PC-9 (cell line): ENCODE data around the gene REEP5. TPM values are rescaled to one million over a fixed set of nuclear protein-coding genes. Genes with fewer than 3 reads are reported as not detected.

Source experiments
- BruUV-seq: library from RNA; stranded (reverse); fragments of 400-500 nt; replicated peaks from 2 replicates; lab custom pipeline; 2021; lab: Mats Ljungman, UMichigan
- CTCF ChIA-PET: fragments of 300-600 bp; sonication (Branson Sonifier 250); formaldehyde crosslinking; loops from one replicate; lab custom pipeline; 2022; ENCODE audit warnings: antibody characterized with exemption; lab: Charles Lee
- POLR2A ChIA-PET: fragments of 300-600 bp; sonication (Branson Sonifier 250); formaldehyde crosslinking; loops from one replicate; lab custom pipeline; 2022; ENCODE audit warnings: antibody characterized with exemption; ENCODE audit not compliant: unreplicated experiment; lab: Charles Lee
- DNase-seq, 2 experiments: peaks; one replicate each; pipeline versions ENCODE4 v3.0.0 to v3.0.0-alpha.2; 2015 to 2022; ENCODE audit warnings: mixed read lengths in 1 of 2
- H2AFZ ChIP-seq: fragments of 200-600 bp; sonication (generic); 2 replicates; pipeline ENCODE4 v1.8.1; 2017; ENCODE audit warnings: antibody characterized with exemption
- H3F3A ChIP-seq: fragments of 200-600 bp; sonication (generic); 2 replicates; pipeline ENCODE4 v1.8.1; 2017; ENCODE audit warnings: antibody characterized with exemption, mild to moderate bottlenecking, low read depth; ENCODE audit not compliant: insufficient read depth
- H3K27ac ChIP-seq: fragments of 200-600 bp; sonication (generic); 2 replicates; pipeline ENCODE4 v1.6.1; 2016; ENCODE audit warnings: mixed run types
- H3K27me3 ChIP-seq: fragments of 200-600 bp; sonication (generic); 2 replicates; pipeline ENCODE4 v1.6.1; 2016; ENCODE audit warnings: low read depth, mixed run types; ENCODE audit not compliant: insufficient read depth
- H3K36me3 ChIP-seq: fragments of 200-600 bp; sonication (generic); 2 replicates; pipeline ENCODE4 v1.6.1; 2016; ENCODE audit warnings: low read depth, mixed run types
- H3K4me1 ChIP-seq: fragments of 200-600 bp; sonication (generic); replicated peaks from 2 replicates; pipeline ENCODE4 v1.6.1; 2016; ENCODE audit warnings: mixed run types; ENCODE audit not compliant: insufficient read depth
- H3K4me2 ChIP-seq: fragments of 200-600 bp; sonication (generic); 2 replicates; pipeline ENCODE4 v1.6.1; 2017; ENCODE audit warnings: mixed run types
- H3K4me3 ChIP-seq: fragments of 200-600 bp; sonication (generic); 2 replicates; pipeline ENCODE4 v1.6.1; 2016; ENCODE audit warnings: mixed run types
- H3K79me2 ChIP-seq: fragments of 200-600 bp; sonication (generic); 2 replicates; pipeline ENCODE4 v1.6.1; 2017; ENCODE audit warnings: low read depth, mixed run types
- H3K9me2 ChIP-seq: fragments of 200-600 bp; sonication (generic); 2 replicates; pipeline ENCODE4 v1.8.1; 2017; ENCODE audit warnings: mild to moderate bottlenecking; ENCODE audit not compliant: insufficient read depth
- H3K9me3 ChIP-seq: fragments of 200-600 bp; sonication (generic); 2 replicates; pipeline ENCODE4 v1.8.1; 2016; ENCODE audit warnings: low read depth; ENCODE audit not compliant: insufficient read depth
- H4K20me1 ChIP-seq: fragments of 200-600 bp; sonication (generic); 2 replicates; pipeline ENCODE4 v1.8.1; 2017; ENCODE audit not compliant: insufficient read depth
- EZH2 ChIP-seq: fragments of 200-600 bp; sonication (generic); IDR thresholded peaks from 2 replicates; pipeline ENCODE4 v1.8.0; 2017; ENCODE audit warnings: antibody characterized with exemption, low read depth
- intact Hi-C: fragments of 100-400 bp; cut with micrococcal nuclease; formaldehyde crosslinking; loops from one replicate; pipeline ENCODE4 v1.10.0; 2022; ENCODE audit not compliant: unreplicated experiment
- total RNA-seq: library from RNA; stranded (reverse); gene quantifications from 2 replicates; pipeline ENCODE4 v1.2.3, GENCODE V29; 2021
- TF ChIP-seq, protein P1 (sequence below): fragments of 200-600 bp; sonication (generic); conservative IDR thresholded peaks from 2 replicates; pipeline ENCODE4 v1.6.1; 2017; ENCODE audit warnings: mixed run types, antibody characterized with exemption, mild to moderate bottlenecking, moderate library complexity

REEP5 gene
- total RNA-seq, 1 experiment from 2014 or later, result 45.2 TPM

DNA sequence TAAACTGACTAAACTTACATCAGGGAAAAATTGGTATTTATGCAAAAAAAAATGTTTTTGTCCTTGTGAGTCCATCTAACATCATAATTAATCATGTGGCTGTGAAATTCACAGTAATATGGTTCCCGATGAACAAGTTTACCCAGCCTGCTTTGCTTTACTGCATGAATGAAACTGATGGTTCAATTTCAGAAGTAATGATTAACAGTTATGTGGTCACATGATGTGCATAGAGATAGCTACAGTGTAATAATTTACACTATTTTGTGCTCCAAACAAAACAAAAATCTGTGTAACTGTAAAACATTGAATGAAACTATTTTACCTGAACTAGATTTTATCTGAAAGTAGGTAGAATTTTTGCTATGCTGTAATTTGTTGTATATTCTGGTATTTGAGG, 77.5 kb downstream of the REEP5 start:
- POLR2A ChIA-PET, result no interaction called here
- CTCF ChIA-PET, result no interaction called here
- Histone ChIP-seq H3K79me2 (no peaks in the 10 kb centered on the region), H3K27me3 (no peaks in the 10 kb centered on the region), H4K20me1 (no peaks in the 10 kb centered on the region), H3K9me3 (no peaks in the 10 kb centered on the region), H3K36me3 (no peaks in the 10 kb centered on the region), H3K9me2 (0 out of 2 replicates have a peak, but pooled peaks cover under 1% of the 10 kb centered on the region), H3K4me3 (no peak overlapping the region), H3K4me2 (no peak overlapping the region), H2AFZ (no peak overlapping the region), H3K4me1 (no peaks in the 10 kb centered on the region), H3K27ac (no peak overlapping the region), H3F3A (no peaks in the 10 kb centered on the region)
- no peak for DNase-seq
- no peak for TF ChIP-seq EZH2
- TF ChIP-seq, protein P1, sequence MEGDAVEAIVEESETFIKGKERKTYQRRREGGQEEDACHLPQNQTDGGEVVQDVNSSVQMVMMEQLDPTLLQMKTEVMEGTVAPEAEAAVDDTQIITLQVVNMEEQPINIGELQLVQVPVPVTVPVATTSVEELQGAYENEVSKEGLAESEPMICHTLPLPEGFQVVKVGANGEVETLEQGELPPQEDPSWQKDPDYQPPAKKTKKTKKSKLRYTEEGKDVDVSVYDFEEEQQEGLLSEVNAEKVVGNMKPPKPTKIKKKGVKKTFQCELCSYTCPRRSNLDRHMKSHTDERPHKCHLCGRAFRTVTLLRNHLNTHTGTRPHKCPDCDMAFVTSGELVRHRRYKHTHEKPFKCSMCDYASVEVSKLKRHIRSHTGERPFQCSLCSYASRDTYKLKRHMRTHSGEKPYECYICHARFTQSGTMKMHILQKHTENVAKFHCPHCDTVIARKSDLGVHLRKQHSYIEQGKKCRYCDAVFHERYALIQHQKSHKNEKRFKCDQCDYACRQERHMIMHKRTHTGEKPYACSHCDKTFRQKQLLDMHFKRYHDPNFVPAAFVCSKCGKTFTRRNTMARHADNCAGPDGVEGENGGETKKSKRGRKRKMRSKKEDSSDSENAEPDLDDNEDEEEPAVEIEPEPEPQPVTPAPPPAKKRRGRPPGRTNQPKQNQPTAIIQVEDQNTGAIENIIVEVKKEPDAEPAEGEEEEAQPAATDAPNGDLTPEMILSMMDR, result no peak
- intact Hi-C loops, result loop anchor here (10.0 kb wide), 1 partner anchor 290 kb away; no protein-coding TSS in a partner anchor
- BruUV-seq, result no TSS peak

DNA sequence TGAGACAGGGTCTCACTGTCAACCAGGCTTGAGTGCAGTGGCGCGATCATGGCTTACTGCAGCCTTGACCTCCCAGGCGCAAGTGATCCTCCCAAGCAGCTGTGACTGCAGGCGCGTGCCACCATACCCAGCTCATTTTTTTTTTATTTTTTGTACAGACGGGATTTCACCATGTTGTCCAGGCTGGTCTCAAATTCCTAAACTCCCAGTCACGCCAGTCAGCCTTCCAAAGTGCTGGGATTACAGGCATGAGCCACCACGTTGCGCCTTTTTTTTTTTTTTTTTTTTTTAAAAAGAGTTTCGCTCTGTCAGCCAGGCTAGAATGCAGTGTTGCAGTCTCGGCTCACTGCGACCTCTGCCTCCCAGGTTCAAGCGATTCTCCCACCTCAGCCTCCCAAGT, 88.1 kb downstream of the REEP5 start:
- Histone ChIP-seq H3K9me3 (no peaks in the 10 kb centered on the region), H3K4me1 (no peaks in the 10 kb centered on the region), H3K36me3 (no peaks in the 10 kb centered on the region), H3K4me3 (no peak overlapping the region), H3K27me3 (no peaks in the 10 kb centered on the region), H3K9me2 (no peaks in the 10 kb centered on the region), H3K79me2 (no peaks in the 10 kb centered on the region), H3K27ac (no peak overlapping the region), H3F3A (no peaks in the 10 kb centered on the region), H4K20me1 (no peaks in the 10 kb centered on the region), H3K4me2 (no peak overlapping the region), H2AFZ (no peak overlapping the region)
- DNase-seq, result no peak
- TF ChIP-seq EZH2, result no peak
- TF ChIP-seq, protein P1, result no peak
- intact Hi-C loops, result no loop called here
- CTCF ChIA-PET, result no interaction called here
- POLR2A ChIA-PET, result no interaction called here
- no TSS peak for BruUV-seq

DNA sequence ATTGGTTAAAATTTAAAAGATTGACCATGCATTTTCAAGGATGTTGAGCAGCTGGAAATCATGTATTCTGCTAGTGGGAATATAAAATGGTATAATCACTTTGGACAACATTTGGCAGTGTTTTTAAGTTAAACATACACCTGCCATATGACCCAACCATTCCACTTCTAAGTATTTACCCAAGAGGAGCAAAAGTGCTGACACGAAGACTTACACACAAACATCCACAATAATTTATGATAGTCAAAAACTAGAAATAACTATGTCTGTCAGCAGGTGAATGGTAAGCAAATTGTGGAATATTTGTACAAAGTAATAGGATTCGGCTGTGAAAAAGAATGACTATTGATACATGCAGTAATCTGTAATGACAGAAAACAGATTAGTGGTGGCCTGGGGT, 91.6 kb downstream of the REEP5 start:
- H3K79me2 ChIP-seq, result no peaks in the 10 kb centered on the region
- H3K36me3 ChIP-seq, result no peaks in the 10 kb centered on the region
- BruUV-seq, result no TSS peak
- no peaks in the 10 kb centered on the region for H3F3A ChIP-seq
- ChIA-PET POLR2A (no interaction called here), CTCF (no interaction called here)
- no peak overlapping the region for H3K4me2 ChIP-seq
- H3K27me3 ChIP-seq, result no peaks in the 10 kb centered on the region
- H4K20me1 ChIP-seq, result no peaks in the 10 kb centered on the region
- no peak for DNase-seq
- no peak overlapping the region for H2AFZ ChIP-seq
- H3K9me2 ChIP-seq, result no peaks in the 10 kb centered on the region
- no peaks in the 10 kb centered on the region for H3K4me1 ChIP-seq
- H3K9me3 ChIP-seq, result no peaks in the 10 kb centered on the region
- intact Hi-C loops, result no loop called here
- no peak overlapping the region for H3K4me3 ChIP-seq
- no peak overlapping the region for H3K27ac ChIP-seq
- TF ChIP-seq EZH2, result no peak
- TF ChIP-seq, protein P1, result no peak

Other genes starting within 250 kb of the REEP5 start
- gene APC, start 184.3 kb downstream of the REEP5 start, total RNA-seq, result 22.9 and 23.5 TPM in 2 replicates
- 26.8 and 34.4 TPM in 2 replicates for gene SRP19, start 60.9 kb downstream of the REEP5 start, total RNA-seq
- gene DCP2, start 54.6 kb upstream of the REEP5 start, total RNA-seq, result 40.0 and 45.6 TPM in 2 replicates